GM18861 (cell line): Measurements from ENCODE around the gene ANKUB1.

Source experiments
- ATAC-seq: cut with Tn5 transposase; IDR thresholded peaks from one replicate; pipeline ENCODE4 v1.9.1; 2021; ENCODE audit not compliant: unreplicated experiment

Gene ANKUB1

DNA sequence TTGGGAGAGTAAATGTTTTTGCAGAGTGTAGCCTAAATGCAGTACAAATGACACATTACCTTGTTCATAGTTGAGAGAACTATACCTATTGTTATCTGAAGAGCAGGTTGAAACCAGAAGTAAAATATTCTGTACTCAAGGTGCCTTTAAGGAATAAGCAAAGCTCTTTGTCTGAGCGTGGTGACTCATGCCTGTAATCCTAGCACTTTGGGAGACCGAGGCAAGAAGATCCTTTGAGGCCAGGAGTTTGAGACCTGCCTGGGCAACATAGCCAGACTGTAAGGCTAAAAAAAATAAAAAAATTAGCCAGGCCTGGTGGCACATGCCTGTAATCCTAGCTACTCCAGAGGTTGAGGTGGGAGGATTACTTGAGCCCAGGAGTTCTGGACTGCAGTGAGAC is 18.5 kb upstream of the ANKUB1 start:
- no peak for ATAC-seq

DNA sequence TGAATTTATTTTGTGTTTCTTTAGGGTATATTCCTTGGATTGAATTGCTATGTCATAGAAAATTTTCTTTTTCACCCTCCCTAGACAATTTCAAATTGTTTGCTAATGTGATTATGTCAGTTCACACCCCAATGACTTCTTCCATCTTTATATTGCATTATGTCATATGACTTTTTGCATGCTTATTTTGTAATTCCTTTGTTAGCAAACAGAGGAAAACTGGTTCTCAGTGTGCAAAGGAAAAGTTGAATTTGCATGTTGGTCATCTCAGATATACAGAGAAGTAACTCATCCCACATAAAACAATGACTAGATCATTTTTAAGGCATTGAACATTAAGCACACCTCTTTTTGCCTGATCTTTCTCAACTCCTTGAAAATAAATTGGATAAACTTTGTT is 17.3 kb upstream of the ANKUB1 start:
- no peak for ATAC-seq

DNA sequence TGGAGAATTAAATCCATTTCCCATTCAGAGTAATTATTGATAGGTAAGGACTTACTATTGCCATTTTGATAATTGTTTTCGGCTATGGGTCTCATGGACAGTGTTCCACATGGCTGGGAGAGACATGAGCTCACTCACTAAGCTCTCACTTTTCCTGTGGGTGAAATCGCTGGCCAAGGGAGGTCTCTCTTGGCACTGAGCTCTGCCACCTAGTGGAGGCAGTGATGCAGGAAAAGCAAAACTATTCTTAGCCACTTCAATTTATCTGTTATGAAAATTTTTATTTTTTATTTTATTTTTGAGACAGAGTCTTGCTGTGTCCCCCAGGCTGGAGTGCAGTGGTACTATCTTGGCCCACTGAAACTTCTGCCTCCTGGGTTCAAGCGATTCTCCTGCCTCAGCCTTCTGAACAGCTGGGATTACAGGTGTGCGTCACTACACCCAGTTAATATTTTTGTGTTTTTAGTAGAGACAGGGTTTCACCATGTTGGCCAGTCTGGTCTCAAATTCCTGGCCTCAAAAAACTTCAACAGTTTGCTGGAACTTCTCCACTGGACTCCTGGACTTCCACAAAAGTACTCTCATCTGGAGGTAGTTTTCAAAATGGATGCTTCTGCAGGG is 16.0 kb upstream of the ANKUB1 start:
- peak; percentile 27 for ATAC-seq

DNA sequence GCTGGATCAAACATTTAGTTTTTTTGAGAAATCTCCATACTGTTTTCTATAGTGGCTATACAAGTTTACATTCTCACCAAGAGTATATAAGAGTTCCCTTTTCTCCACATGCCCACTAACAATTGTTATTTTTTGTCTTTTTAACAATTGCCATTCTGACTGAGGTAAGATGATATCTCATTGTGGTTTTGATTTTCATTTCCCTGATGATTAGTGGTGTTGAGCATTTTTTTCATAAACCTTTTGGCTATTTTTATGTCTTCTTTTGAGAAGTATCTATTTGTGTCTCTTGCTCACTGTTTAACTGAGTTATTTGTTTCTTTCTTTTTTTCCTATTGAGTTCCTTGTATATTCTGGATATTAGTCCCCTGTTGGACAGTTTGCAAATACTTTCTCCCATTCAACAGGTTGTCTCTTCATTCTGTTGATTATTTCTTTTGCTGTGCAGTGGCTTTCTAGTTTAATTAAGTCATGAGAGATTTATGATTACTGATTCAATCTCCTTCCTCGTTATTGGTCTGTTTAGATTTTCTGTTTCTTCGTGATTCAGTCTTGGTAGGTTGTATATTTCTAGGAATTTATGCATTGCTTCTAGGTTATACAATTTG is 13.9 kb upstream of the ANKUB1 start:
- ATAC-seq: no peak

DNA sequence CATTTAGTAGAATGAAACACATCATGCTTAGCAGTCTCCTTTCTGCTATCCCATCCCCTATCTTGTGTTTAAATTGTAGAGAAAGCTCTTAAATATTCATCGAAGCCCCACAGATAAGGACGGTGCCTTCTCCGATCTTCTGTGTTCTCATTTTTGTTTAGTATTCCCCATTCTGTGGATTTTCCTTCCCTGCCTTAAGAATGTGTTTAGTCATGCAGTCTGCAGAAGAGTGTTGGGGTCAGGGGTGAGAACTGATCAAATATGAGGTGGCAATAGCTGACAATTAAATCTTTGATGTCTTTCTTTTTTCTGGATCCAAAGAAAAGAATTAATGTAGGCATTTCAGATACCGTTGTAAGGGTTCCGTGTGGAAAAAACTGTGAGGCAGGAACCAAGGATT is 9.3 kb upstream of the ANKUB1 start:
- ATAC-seq: no peak

DNA sequence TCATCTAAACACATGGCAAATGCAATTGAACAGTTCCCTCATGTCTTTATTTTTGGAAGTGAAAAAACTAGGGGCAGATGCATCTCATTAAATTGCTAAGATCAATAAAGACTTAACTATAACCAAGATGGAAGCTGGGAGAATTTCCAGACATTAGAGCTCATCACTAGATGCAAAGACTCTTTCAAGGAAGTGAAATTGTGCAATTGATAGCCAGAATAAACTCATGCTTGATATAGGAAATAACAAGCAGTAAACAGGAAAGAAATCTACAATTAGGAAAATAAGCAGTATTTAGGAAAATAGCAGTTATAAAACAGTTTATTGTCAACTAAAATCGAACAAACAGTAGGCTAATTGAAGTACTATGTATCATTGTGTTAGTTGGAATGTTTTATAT is 8.8 kb upstream of the ANKUB1 start:
- ATAC-seq: no peak

DNA sequence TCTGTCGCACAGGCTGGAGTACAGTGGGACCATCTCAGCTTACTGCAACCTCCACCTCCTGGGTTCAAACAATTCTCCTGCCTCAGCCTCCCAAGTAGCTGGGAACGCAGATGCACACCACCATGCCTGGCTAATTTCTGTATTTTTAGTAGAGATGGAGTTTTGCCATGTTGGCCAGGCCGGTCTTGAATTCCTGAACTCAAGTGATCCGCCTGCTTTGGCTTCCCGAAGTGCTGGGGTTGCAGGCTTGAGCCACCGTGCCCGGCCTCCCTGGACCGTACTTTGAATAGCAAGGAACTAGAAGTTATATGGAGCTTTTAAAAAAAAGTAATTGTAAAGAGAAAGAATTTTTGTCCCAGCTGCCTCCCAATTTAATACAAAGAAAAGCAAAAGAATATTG is 8.3 kb upstream of the ANKUB1 start:
- ATAC-seq: no peak

DNA sequence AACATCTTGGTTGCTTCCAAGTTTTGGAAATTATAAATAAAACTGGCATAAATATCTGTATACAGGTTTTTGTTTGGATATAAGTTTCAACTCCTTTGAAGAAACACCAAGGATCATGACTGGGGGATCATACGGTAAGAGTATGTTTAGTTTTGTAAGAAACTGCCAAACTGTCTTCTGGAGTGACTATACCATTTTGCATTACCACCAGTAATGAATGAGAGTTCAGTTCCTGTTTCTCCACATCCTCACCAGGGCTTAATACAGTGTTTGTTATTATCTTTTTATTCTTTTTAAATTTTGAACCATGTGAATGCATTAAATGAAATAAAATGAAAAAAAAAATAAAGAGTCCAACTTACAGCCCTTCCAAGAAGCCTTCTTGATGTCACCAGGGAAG is 3.7 kb upstream of the ANKUB1 start:
- no peak for ATAC-seq

DNA sequence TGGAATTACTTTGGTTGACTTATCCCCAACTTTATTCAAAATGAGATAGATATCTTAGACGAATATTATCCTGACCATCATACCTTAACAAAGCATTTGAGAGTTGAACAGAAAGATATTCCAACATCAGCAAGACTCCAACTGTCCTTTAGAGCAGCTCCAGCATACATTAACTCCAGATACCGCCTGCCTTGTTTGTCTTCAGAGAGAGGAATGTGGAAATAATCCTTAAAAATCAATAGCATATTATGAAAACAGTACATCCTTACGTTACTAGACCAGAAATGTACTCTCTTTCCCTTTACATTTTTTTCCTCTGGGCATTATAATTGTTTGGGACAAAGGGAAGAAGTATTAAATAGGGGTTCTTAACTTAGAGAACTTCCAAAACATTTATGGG is 1.7 kb downstream of the ANKUB1 start:
- no peak for ATAC-seq

DNA sequence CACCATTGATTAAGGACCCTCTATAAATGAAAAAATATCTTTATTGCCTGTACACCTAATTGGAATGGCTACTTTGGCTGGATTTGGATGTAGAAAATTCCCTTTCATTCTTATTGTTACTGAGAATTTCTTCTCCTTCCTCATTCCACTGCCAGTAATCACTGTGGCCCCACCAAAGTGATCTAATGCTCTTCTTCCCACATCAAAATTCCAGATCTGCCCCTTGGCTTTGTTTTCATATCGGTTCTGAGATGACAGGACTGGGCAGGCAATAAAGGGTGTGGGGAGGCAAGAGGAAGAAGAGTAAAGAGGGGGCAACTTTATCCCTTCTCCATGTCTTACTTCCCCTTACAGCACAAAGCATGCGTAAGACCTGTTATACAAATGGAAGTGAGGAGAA is 2.1 kb downstream of the ANKUB1 start:
- ATAC-seq: no peak

DNA sequence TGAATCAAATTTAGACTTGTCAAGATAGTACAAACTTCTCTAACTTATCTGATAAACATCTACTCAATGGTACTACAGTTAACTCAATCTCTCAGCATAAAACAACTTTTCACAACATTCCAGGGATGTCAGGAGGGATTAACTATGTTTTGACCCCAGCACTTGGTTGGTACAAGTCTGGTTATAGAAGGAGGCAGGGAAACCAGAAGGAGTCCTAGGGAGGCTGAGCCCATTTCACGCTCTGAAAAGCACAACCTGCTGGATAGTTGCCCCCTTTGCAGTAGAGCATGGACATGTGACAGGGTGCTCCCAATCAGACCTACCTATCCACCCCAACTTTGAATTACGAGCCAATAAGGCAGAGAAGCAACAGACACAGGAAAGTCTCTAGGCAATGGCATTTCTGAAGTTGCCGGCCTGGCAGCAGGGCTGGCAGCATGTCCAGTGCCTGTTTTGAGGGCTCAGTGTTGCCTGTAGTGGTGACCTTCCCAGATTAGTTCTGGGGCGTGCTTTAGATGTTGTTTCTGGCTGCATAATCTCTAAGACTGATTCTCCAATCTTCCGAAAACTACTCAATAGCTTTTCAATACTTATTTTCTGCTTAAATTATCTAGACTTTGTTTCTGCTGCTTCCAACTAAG is 8.2 kb downstream of the ANKUB1 start:
- no peak for ATAC-seq

DNA sequence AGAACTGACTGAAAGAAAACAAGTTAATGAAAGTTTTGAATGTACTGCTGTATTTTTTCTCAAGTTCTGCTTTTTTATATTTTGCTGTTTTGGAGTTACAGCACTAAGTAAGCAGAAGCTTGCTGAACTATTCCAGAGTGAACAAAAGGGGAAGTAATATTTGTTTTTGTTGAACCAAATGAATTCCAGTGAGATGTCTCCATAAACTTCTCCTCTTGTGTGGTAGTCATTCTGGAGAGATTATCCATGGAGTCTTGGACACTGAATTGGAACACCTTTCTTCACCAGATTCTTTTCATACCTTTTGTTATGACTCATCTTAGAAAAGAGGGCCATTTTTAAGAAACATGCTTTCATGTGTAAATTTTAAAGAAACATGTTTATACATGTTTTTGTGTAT is 8.8 kb downstream of the ANKUB1 start:
- ATAC-seq: no peak

DNA sequence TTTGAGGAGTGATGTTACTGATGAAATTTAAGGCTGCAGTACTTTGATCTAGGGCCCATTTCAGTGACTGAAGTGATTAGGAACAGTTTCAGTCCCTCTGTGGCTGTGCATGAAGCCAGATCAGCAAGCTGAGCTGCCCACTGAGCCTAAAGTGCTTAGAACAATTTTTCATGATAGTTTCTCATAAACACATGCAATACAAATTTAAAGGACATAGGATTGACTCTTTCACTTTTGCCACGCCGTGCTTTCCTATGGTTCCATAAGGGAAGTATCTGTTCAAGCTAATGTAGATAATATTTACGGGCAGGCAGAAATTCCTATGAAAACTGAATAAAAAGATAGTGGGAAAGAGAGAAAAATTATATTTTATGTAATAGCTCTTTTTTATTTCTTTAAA is 10.6 kb downstream of the ANKUB1 start:
- ATAC-seq: no peak

DNA sequence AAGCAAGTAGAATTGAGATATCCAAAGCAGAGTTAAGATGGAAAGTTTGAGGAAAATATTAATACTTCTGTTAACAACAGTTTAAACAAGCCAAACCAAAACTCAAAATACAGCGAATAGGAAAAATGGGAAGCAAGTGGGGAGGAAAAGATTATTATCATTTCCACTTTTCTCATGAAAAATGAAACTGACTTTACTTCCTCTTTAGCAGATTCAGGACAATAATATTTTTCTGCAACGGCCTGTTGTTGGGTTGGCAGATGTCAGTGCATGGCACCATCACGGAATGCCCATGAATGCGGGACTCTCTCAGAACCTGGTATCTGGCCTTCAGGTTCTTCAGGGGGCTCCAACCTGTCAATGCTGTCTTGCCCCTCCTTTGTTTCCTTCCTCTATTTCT is 11.1 kb downstream of the ANKUB1 start:
- no peak for ATAC-seq

DNA sequence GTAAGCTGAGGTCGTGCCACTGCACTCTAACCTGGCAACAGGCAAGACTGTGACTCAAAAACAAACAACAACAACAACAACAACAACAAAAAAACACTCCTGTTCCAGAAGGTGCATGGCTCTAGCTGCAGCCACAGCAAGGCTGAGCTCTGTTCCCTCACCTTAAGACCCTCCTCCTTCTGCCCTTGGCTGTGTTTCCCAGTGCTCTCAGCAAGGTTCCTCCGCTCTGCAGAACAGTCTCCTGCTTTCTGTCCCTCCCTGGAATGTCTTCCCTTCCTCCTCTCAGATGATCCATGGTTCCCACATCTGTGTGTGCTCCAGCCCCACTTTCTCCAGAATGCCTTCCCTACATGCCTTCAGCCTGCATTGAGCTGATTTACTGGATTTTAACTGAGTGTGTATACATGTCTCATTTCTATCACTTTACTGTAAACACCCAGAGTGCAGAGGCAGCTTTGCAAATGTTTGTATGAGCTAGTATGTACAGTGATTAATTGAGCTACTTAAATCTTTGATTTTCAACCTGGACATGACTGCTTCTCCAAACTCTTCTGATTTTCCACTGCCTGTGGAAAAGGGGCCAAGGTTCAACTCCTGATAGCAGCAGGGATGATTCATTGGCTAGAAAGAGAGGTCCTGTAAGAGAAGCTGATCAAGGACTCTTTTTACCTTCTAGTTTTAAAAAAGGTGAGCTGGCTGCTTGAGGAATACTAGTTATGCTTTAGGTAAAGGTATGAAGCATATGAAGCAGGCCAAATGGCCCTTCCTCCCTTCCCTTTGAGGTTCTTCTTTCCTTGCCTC is 14.7 kb downstream of the ANKUB1 start:
- ATAC-seq: no peak

DNA sequence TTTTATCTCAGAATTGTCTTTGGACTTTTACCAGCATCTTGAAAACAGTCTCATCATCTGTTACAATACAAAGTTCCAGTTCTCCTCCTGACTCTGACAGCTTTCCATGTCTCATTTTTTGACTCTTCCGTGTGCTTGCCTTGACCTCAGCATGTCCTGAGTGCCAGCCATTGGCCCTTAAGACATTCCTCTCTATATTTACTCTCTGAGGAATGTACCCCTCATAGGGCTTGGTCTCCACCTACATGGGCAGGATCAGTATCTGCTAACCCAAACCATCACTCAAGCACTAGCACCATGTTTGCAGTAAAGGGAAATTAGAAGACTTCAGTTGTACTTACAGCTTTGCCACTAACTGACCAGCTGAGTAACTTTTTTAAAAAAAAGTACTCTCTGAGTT is 16.2 kb downstream of the ANKUB1 start:
- no peak for ATAC-seq

DNA sequence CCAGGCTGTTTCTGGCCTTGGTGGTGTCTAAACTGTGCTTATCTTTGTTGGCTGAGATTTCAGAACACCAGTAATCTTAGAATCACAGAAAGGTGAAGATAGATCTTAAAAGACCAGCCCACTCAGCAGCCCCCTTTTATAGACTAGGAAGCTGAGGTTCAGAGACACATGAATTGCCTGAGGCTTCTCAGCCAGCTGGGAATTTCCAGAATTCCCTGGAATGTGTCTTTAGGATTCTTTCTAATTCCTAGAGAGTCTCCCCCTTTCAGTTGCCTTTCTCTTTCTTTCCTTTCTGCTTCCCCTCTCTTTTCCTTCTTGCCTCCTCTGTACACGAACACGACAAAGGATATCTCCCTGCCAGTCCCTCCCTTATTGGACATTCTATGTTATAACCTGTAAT is 19.5 kb downstream of the ANKUB1 start:
- ATAC-seq: no peak

DNA sequence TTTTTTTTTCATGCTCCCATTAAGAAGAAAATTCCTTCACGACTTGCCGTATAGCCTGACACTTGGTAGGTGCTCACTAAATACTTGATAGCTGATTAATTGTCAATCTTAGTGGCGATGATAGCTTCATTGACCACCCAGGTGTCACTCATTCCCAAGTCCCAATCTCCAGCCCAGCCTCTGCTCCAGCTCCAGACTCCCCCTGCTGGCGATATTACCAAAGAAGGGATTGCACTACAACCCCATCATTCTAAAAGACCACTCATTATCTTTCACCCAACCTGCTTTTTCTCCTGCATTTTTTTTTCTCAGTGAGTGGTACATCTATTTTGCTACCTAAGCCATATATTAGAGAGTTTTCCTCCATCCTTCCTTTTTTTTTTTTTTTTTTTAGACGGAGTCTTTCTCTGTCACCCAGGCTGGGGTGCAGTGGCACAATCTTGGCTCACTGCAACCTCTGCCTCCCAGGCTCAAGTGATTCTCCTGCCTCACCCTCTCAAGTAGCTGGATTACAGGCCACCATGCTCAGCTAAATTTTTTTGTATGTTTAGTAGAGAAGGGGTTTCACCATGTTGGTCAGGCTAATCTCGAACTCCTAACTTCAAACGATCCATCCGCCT is 20.6 kb downstream of the ANKUB1 start:
- ATAC-seq: no peak

DNA sequence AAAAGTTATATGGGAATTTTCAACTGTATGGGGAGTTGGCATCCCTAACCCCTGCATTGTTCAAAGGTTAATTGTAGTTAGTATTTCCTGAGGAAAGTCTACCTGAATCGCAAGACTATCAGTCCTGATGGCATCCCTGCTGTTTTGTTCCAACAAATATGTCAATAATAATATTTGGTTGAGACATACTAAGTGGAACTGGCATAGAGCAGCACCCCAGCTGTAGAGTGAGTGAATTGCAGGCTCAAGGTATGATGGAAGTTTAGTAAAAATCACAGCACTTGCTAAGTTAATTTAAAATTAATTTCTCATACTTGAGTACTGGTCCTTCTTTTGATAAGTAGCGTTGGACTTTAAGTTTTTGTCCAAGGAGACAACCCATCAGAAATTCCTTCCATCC is 22.1 kb downstream of the ANKUB1 start:
- ATAC-seq: no peak

DNA sequence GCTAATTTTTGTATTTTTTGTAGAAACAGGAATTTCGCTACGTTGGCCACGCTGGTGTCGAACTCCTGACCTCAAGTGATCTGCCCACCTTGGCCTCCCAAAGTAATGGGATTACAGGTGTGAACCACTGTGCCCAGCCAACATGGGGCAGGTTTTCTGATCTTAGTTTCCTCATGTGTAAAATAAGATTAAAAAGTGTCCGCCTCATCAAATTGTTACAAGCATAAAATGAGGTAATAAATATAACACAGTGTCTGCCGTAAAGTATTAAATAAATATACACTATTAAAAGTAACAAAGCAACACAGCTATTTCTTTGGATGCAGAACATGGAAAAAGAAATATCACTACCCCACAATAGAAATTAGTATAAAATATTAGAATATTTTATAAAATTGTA is 23.6 kb downstream of the ANKUB1 start:
- ATAC-seq: no peak

DNA sequence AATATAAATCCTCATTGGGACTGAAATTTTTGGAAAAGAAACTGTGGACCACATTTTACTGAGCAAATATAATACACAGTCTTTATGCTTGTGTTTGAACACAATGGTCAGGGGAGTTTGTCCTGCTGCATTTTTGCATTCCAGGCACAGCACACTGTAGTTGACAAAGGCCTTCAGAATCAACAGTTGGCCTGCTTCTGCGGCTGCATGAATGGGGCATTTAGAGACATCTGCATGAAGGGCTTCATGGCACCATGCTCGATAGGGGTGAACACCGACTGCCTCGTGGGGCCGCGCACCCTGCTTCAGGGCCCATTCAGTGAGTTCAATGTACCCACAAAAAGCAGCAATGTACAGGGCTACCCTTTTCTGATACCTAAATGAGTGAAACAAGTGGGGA is 24.6 kb downstream of the ANKUB1 start:
- no peak for ATAC-seq
